K562 (cell line): ENCODE measurements around the gene ZNF316. TPM values are rescaled to one million over a fixed set of nuclear protein-coding genes. Genes with fewer than 3 reads are reported as not detected.

ENCODE experiments used
- ATAC-seq: fragments of 200-7000 bp; cut with Tn5 transposase; 3 replicates; pipeline ENCODE4 v1.9.1; 2020; ENCODE audit warnings: moderate library complexity
- BruUV-seq: library from RNA; stranded (reverse); fragments of 400-500 nt; replicated peaks from 2 replicates; lab custom pipeline; 2021; lab: Mats Ljungman, UMichigan
- CTCF ChIA-PET: fragments of 300-600 bp; formaldehyde crosslinking; extraction: SDS; loops from one replicate; lab custom pipeline; 2021; ENCODE audit warnings: low intra/inter-chr PET ratio; lab: Yijun Ruan, JAX
- POLR2A ChIA-PET: fragments of 300-600, 350-650 bp; sonication (Branson Sonifier 250); formaldehyde crosslinking; extraction: SDS; loops from one replicate; lab custom pipeline; 2021; ENCODE audit warnings: antibody characterized with exemption, inconsistent platforms; lab: Yijun Ruan, JAX
- DNase-seq, 4 experiments: peaks; one replicate each; pipeline versions ENCODE4 v3.0.0 to v3.0.0-alpha.2; 2011 to 2018; ENCODE audit warnings: low spot score in 3 of 4, mixed read lengths in 3 of 4; ENCODE audit errors: extremely low read depth in 1 of 4
- FAIRE-seq: peaks from 2 replicates; lab custom pipeline; 2011; peaks lifted over from hg19 to GRCh38; lab: Jason Lieb, UNC
- H2AFZ ChIP-seq: 2 replicates; pipeline ENCODE4 v1.6.0; 2011; ENCODE audit warnings: low read depth, low read length, control low read depth, inconsistent platforms
- H3K27ac ChIP-seq: fragments of 200-600 bp; 3 replicates; pipeline ENCODE4 v1.8.0; 2011; ENCODE audit warnings: low read depth, mild to moderate bottlenecking, control low read depth, inconsistent platforms, low read length, moderate library complexity, mixed read lengths; ENCODE audit errors: extremely low read depth
- H3K27me3 ChIP-seq, 2 experiments: fragments of 300-600 bp in 1 of 2; 2 replicates in 1 of 2; 3 replicates in 1 of 2; pipeline versions ENCODE4 v1.6.0 to v1.8.0; 2011; ENCODE audit warnings: inconsistent platforms in 2 of 2, low read length in 2 of 2, mild to moderate bottlenecking in 1 of 2, mixed read lengths in 1 of 2, moderate library complexity in 1 of 2; ENCODE audit not compliant: control insufficient read depth in 2 of 2, insufficient read depth in 2 of 2
- H3K36me3 ChIP-seq: fragments of 300-600 bp; 3 replicates; pipeline ENCODE4 v1.8.0; 2011; ENCODE audit warnings: mild to moderate bottlenecking, low read length, inconsistent platforms; ENCODE audit not compliant: control insufficient read depth, insufficient read depth
- H3K4me1 ChIP-seq, 2 experiments: fragments of 200-600 bp in 1 of 2; replicated peaks in 1 of 2; 2 replicates in 1 of 2; 3 replicates in 1 of 2; pipeline versions ENCODE4 v1.5.1 to v1.8.0; 2011; ENCODE audit warnings: inconsistent platforms in 2 of 2, low read length in 2 of 2, mild to moderate bottlenecking in 1 of 2, mixed read lengths in 1 of 2, moderate library complexity in 1 of 2; ENCODE audit not compliant: control insufficient read depth in 2 of 2, insufficient read depth in 2 of 2
- H3K4me2 ChIP-seq: 2 replicates; pipeline ENCODE4 v1.6.1; 2011; ENCODE audit warnings: low read length, control low read depth, inconsistent platforms, mixed read lengths; ENCODE audit not compliant: insufficient read depth
- H3K4me3 ChIP-seq: fragments of 200-600 bp; sonication (generic), shearing (Covaris generic); 2 replicates; pipeline ENCODE4 v1.5.1; 2016; ENCODE audit warnings: control low read depth, inconsistent platforms
- H3K79me2 ChIP-seq: fragments of 200-600 bp; 3 replicates; pipeline ENCODE4 v1.8.0; 2011; ENCODE audit warnings: low read length, inconsistent platforms; ENCODE audit not compliant: control insufficient read depth, insufficient read depth
- H3K9ac ChIP-seq, 2 experiments: 2 replicates each; pipeline versions ENCODE4 v1.6.0 to v1.6.1; 2011; ENCODE audit warnings: low read depth in 2 of 2, low read length in 2 of 2, control low read depth in 1 of 2, inconsistent platforms in 1 of 2, mild to moderate bottlenecking in 1 of 2, mixed read lengths in 1 of 2; ENCODE audit not compliant: insufficient read depth in 1 of 2
- H3K9me1 ChIP-seq: one replicate; pipeline ENCODE4 v1.6.0; 2011; ENCODE audit warnings: inconsistent platforms, mild to moderate bottlenecking, low read length, moderate library complexity; ENCODE audit not compliant: control insufficient read depth, insufficient read depth
- H3K9me3 ChIP-seq: replicated peaks from 2 replicates; pipeline ENCODE4 v1.5.1; 2011; ENCODE audit warnings: low read depth, low read length, inconsistent platforms; ENCODE audit not compliant: control insufficient read depth, insufficient read depth
- H4K20me1 ChIP-seq: replicated peaks from 2 replicates; pipeline ENCODE4 v1.6.1; 2011; ENCODE audit warnings: low read length, inconsistent platforms, mixed read lengths; ENCODE audit not compliant: control insufficient read depth, insufficient read depth
- CBX1 ChIP-seq: sonication (generic); IDR thresholded peaks from 2 replicates; pipeline ENCODE4 v1.6.1; 2016; ENCODE audit warnings: antibody characterized with exemption, low read depth, mild to moderate bottlenecking
- CBX5 ChIP-seq: IDR thresholded peaks from 2 replicates; pipeline ENCODE4 v1.6.1; 2014; ENCODE audit warnings: low read depth, borderline replicate concordance
- HDAC1 ChIP-seq, 2 experiments: fragments of 450-650 bp; IDR thresholded peaks; 2 replicates each; pipeline ENCODE4 v1.6.1; 2016 to 2017; ENCODE audit warnings: inconsistent platforms in 1 of 2, mild to moderate bottlenecking in 1 of 2, moderate library complexity in 1 of 2
- L3MBTL2 ChIP-seq: fragments of 450-650 bp; IDR thresholded peaks from 2 replicates; pipeline ENCODE4 v1.6.1; 2016; ENCODE audit warnings: mild to moderate bottlenecking, moderate library complexity
- PBX2 ChIP-seq, 2 experiments: IDR thresholded peaks in 1 of 2; conservative IDR thresholded peaks in 1 of 2; 2 replicates each; pipeline ENCODE4 v1.6.1; 2016; ENCODE audit warnings: low read depth in 2 of 2, mild to moderate bottlenecking in 1 of 2, missing compliant biosample characterization in 1 of 2, missing genetic modification characterization in 1 of 2, moderate library complexity in 1 of 2
- TRIM28 ChIP-seq: fragments of 450-650 bp; IDR thresholded peaks from 2 replicates; pipeline ENCODE4 v1.6.1; 2017
- YY1 ChIP-seq, 3 experiments: IDR thresholded peaks; 2 replicates each; pipeline ENCODE4 v1.6.1; 2011; ENCODE audit warnings: low read length in 2 of 3, mild to moderate bottlenecking in 2 of 3, moderate library complexity in 2 of 3, borderline replicate concordance in 1 of 3, control low read depth in 1 of 3, low read depth in 1 of 3; ENCODE audit not compliant: insufficient read depth in 3 of 3, insufficient replicate concordance in 2 of 3, control insufficient read depth in 1 of 3, insufficient read length in 1 of 3; ENCODE audit errors: extremely low read depth in 1 of 3
- ZNF121 ChIP-seq: sonication (generic); formaldehyde crosslinking; conservative IDR thresholded peaks from 2 replicates; pipeline ENCODE4 v1.8.0; 2022; ENCODE audit warnings: missing genetic modification reagents
- ZNF561 ChIP-seq: fragments of 450-650 bp; formaldehyde crosslinking; conservative IDR thresholded peaks from 2 replicates; pipeline ENCODE4 v1.4.0; 2020; ENCODE audit warnings: mild to moderate bottlenecking, moderate library complexity
- WGBS: fragments of 100-300 bp; shearing (Covaris generic); methylation state at CpG from one replicate; pipeline ENCODE4 v1.1.6; 2016; ENCODE audit warnings: low coverage, mixed read lengths; ENCODE audit not compliant: insufficient coverage; ENCODE audit errors: missing lambda C conversion rate; 5-methylcytosine and 5-hydroxymethylcytosine counted together
- in situ Hi-C: fragments of 300-500 bp; cut with MboI; formaldehyde crosslinking; loops from 4 replicates; pipeline ENCODE4 v1.15.0; 2018; ENCODE audit warnings: inconsistent platforms, mixed read lengths
- intact Hi-C: fragments of 100-400 bp; cut with micrococcal nuclease; formaldehyde crosslinking; loops from 2 replicates; pipeline ENCODE4 v1.14.2; 2022
- polyA plus RNA-seq, 8 experiments: library from polyadenylated mRNA; depleted of rRNA in 4 of 8; stranded (reverse) in 5 of 8; unstranded in 3 of 8; fragments of >200 nt; fragmentation: Nextera tagmentation in 2 of 8; fragmentation: Illumina TruSeq in 1 of 8; extraction: Ambion mirVana in 2 of 8; extraction: Trizol in 1 of 8; gene quantifications; 2 replicates each; pipeline versions ENCODE4 v1.2.1 to v1.2.3, GENCODE V29; 2011 to 2014; ENCODE audit warnings: inconsistent platforms in 1 of 8, missing spikeins in 1 of 8
- total RNA-seq, 7 experiments: library from RNA; depleted of rRNA in 6 of 7; stranded (reverse); fragments of >200 nt in 6 of 7; fragmentation: Illumina TruSeq in 2 of 7; extraction: Trizol in 2 of 7; gene quantifications; 2 replicates each; pipeline versions ENCODE4 v1.2.1 to v1.2.3, GENCODE V29; 2011 to 2021; ENCODE audit warnings: low replicate concordance in 1 of 7
- TF ChIP-seq, protein P1 (sequence below): IDR thresholded peaks from 2 replicates; pipeline ENCODE4 v1.6.1; 2012; ENCODE audit warnings: low read depth, low read length, improper control_type of control experiment, borderline replicate concordance
- TF ChIP-seq, protein P2 (sequence below): sonication (generic); formaldehyde crosslinking; IDR thresholded peaks from 2 replicates; pipeline ENCODE4 v1.8.0; 2022; ENCODE audit warnings: mild to moderate bottlenecking, missing genetic modification reagents

The ZNF316 gene
- total and polyA plus RNA-seq, 9 of the 15 experiments (the other 6 are each of a cell fraction or from before 2014, with no cell fraction given), result 0.10 to 34.0 (median 8.6) TPM

DNA sequence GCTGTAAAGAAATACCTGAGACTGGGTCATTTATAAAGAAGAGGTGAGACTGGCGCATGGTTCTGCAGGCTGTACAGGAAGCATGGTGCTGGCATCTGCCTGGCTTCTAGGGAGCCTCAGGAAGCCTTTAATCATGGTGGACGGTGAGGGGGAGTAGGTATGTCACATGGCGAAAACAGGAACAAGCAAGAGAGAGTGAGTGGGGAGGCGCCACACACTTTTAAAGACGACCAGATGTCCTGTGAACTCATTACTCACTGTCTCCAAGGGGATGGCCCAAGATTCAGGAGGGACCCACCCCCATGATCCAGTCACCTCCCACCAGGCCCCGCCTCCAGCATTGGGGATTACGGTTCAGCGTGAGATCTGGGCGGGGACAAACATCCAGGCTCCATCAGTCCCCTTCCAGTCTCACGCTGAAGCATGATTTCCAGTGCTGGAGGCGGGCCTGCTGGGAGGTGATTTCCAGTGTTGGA lies 3.2 kb downstream of the ZNF316 start:
- Histone ChIP-seq H3K4me2 (peak overlapping the region; percentile 91), H3K27me3 (no peaks in the 10 kb centered on the region), H3K4me1 (peaks cover 19 to 64% of the 10 kb centered on the region in 2 experiments; a peak in 4 of 5 replicates), H2AFZ (0 out of 2 replicates have a peak overlapping the region, but pooled peaks have one; percentile 18), H3K27ac (peak overlapping the region; percentile 83), H4K20me1 (no peaks in the 10 kb centered on the region), H3K79me2 (peaks cover 59% of the 10 kb centered on the region), H3K9me3 (peaks cover 6% of the 10 kb centered on the region; the same call in 1 of the 2 replicates), H3K9me1 (peaks cover 2% of the 10 kb centered on the region), H3K9ac (peak overlapping the region in 1 of 2 experiments; percentile 45; a peak in 1 of 4 replicates), H3K4me3 (no peak overlapping the region), H3K36me3 (peaks cover 64% of the 10 kb centered on the region)
- ATAC-seq, result peak; percentile 89
- 39% methylated on average over 11 of the region's 11 CpGs for WGBS
- in situ Hi-C loops (no loop called here), intact Hi-C loops (no loop called here)
- peak; percentile 66 to 91 (median 76) for DNase-seq
- FAIRE-seq, result peak; percentile 99
- ChIA-PET CTCF (interaction anchor here (0.7 kb wide), 1 partner anchor 142 kb away, joined by 6 read pairs; no protein-coding TSS in a partner anchor), POLR2A (interaction anchor here (0.8 kb wide), 1 partner anchor 97 kb away, joined by 3 read pairs; no protein-coding TSS in a partner anchor)
- BruUV-seq, result no TSS peak
- TF ChIP-seq ZNF561 (CRISPR knock-in tag) (no peak), CBX5 (peak; percentile 73; the same call in 1 of the 2 replicates), YY1 (IDR thresholded peaks at IDR 0.05; ENCODE audit: borderline replicate concordance in 1 of 3, control insufficient read depth in 1 of 3, extremely low read depth in 1 of 3, insufficient read depth in 3 of 3, insufficient read length in 1 of 3, insufficient replicate concordance in 2 of 3, low read depth in 1 of 3, low read length in 2 of 3) (peak in 2 of 3 experiments; percentile 62 to 84), ZNF121 (CRISPR knock-in tag) (no peak), HDAC1 (IDR thresholded peaks at IDR 0.05) (peak in 1 of 2 experiments; percentile 66; a peak in 2 of 4 replicates), PBX2 (CRISPR knock-in tag; IDR thresholded peaks at IDR 0.05; ENCODE audit: low read depth) (peak; percentile 70), PBX2 (tag; conservative IDR thresholded peaks at IDR 0.05; ENCODE audit: low read depth) (peak; percentile 92), CBX1 (peak; percentile 76), L3MBTL2 (peak; percentile 79), TRIM28 (peak; percentile 92)
- TF ChIP-seq, protein P1, sequence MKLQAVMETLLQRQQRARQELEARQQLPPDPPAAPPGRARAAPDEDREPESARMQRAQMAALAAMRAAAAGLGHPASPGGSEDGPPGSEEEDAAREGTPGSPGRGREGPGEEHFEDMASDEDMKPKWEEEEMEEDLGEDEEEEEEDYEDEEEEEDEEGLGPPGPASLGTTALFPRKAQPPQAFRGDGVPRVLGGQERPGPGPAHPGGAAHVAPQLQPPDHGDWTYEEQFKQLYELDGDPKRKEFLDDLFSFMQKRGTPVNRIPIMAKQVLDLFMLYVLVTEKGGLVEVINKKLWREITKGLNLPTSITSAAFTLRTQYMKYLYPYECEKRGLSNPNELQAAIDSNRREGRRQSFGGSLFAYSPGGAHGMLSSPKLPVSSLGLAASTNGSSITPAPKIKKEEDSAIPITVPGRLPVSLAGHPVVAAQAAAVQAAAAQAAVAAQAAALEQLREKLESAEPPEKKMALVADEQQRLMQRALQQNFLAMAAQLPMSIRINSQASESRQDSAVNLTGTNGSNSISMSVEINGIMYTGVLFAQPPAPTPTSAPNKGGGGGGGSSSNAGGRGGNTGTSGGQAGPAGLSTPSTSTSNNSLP, result no peak
- TF ChIP-seq, protein P2, sequence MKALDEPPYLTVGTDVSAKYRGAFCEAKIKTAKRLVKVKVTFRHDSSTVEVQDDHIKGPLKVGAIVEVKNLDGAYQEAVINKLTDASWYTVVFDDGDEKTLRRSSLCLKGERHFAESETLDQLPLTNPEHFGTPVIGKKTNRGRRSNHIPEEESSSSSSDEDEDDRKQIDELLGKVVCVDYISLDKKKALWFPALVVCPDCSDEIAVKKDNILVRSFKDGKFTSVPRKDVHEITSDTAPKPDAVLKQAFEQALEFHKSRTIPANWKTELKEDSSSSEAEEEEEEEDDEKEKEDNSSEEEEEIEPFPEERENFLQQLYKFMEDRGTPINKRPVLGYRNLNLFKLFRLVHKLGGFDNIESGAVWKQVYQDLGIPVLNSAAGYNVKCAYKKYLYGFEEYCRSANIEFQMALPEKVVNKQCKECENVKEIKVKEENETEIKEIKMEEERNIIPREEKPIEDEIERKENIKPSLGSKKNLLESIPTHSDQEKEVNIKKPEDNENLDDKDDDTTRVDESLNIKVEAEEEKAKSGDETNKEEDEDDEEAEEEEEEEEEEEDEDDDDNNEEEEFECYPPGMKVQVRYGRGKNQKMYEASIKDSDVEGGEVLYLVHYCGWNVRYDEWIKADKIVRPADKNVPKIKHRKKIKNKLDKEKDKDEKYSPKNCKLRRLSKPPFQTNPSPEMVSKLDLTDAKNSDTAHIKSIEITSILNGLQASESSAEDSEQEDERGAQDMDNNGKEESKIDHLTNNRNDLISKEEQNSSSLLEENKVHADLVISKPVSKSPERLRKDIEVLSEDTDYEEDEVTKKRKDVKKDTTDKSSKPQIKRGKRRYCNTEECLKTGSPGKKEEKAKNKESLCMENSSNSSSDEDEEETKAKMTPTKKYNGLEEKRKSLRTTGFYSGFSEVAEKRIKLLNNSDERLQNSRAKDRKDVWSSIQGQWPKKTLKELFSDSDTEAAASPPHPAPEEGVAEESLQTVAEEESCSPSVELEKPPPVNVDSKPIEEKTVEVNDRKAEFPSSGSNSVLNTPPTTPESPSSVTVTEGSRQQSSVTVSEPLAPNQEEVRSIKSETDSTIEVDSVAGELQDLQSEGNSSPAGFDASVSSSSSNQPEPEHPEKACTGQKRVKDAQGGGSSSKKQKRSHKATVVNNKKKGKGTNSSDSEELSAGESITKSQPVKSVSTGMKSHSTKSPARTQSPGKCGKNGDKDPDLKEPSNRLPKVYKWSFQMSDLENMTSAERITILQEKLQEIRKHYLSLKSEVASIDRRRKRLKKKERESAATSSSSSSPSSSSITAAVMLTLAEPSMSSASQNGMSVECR (CRISPR knock-in tag), result 0 out of 2 replicates have a peak, but pooled peaks have one; percentile 54
